Memory B cell (primary cell): ENCODE data around the gene EYS.
"Not testable (repeated sequence)": the region's sequence is repeated elsewhere in the genome, so short reads cannot be mapped to it uniquely, and the experiment has no call there.

Experiments
- ATAC-seq: fragments of 150-1000 bp; cut with Tn5 transposase; 2 replicates; pipeline ENCODE4 v1.10.0; 2021; ENCODE audit warnings: low read depth, mild to moderate bottlenecking, moderate library complexity
- DNase-seq, 2 donors: peaks; one replicate each; pipeline ENCODE4 v3.0.0; 2022; ENCODE audit warnings: low spot score in 2 of 2
- H3K27ac Mint-ChIP-seq: one replicate; pipeline ENCODE4 v1.8.0; 2022; ENCODE audit warnings: mild to moderate bottlenecking, moderate library complexity, mixed read lengths
- H3K27me3 Mint-ChIP-seq: one replicate; pipeline ENCODE4 v1.8.0; 2022; ENCODE audit warnings: mixed read lengths
- H3K36me3 Mint-ChIP-seq: one replicate; pipeline ENCODE4 v1.8.0; 2022; ENCODE audit warnings: mild to moderate bottlenecking, mixed read lengths
- H3K4me1 Mint-ChIP-seq: one replicate; pipeline ENCODE4 v1.8.0; 2022; ENCODE audit warnings: mixed read lengths
- H3K4me3 Mint-ChIP-seq: one replicate; pipeline ENCODE4 v1.8.0; 2022; ENCODE audit warnings: mild to moderate bottlenecking, moderate library complexity, mixed read lengths
- H3K9me3 Mint-ChIP-seq: one replicate; pipeline ENCODE4 v1.8.0; 2022; ENCODE audit warnings: mixed read lengths

The EYS gene

GRCh38 chr6:63774961-63775360, 1932.1 kb downstream of the EYS start:
- no peaks in the 10 kb centered on the region for H3K36me3 Mint-ChIP-seq
- no peak for DNase-seq
- H3K9me3 Mint-ChIP-seq = no peaks in the 10 kb centered on the region
- no peaks in the 10 kb centered on the region for H3K27me3 Mint-ChIP-seq
- H3K4me3 Mint-ChIP-seq = no peak overlapping the region
- no peak overlapping the region for H3K27ac Mint-ChIP-seq
- no peaks in the 10 kb centered on the region for H3K4me1 Mint-ChIP-seq
- no peak for ATAC-seq

DNA sequence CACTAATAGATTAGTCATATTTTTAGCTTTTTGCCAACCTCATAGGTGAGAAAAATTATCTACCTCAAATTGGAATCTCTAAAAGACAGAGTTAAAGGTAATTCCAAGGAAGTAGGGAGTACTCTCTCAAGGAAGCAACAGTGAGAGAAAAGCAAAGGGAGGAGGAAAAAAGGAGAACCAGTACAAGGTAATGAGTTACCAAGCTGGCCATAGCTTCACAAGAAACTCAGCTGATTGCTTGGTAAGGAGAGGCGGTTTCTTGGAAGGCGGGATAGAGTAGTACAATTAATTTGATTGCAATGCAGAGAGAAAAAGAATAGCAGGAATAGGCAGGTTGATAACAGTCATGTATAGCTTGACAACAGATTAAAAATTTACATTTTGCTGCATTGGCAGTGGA, 1933.8 kb downstream of the EYS start:
- DNase-seq (no peak), ATAC-seq (no peak)
- no peaks in the 10 kb centered on the region for H3K27me3 Mint-ChIP-seq
- H3K4me1 Mint-ChIP-seq = no peaks in the 10 kb centered on the region
- H3K9me3 Mint-ChIP-seq = no peaks in the 10 kb centered on the region
- no peak overlapping the region for H3K27ac Mint-ChIP-seq
- no peak overlapping the region for H3K4me3 Mint-ChIP-seq
- no peaks in the 10 kb centered on the region for H3K36me3 Mint-ChIP-seq

- DNase-seq = no peak
- peaks cover 2% of the 10 kb centered on the region for H3K27me3 Mint-ChIP-seq
- H3K4me1 Mint-ChIP-seq = no peaks in the 10 kb centered on the region
- no peak for ATAC-seq
- no peak overlapping the region for H3K27ac Mint-ChIP-seq
- H3K4me3 Mint-ChIP-seq = no peak overlapping the region
- peaks cover 1% of the 10 kb centered on the region for H3K9me3 Mint-ChIP-seq
- no peaks in the 10 kb centered on the region for H3K36me3 Mint-ChIP-seq
These were observed 1941.2 kb downstream of the EYS start for GRCh38 chr6:63765828-63766227.

- ATAC-seq = peak; percentile 27
- Mint-ChIP-seq H3K36me3 (no peaks in the 10 kb centered on the region), H3K27me3 (peaks cover 2% of the 10 kb centered on the region), H3K4me1 (no peaks in the 10 kb centered on the region), H3K4me3 (no peak overlapping the region), H3K9me3 (peaks cover 1% of the 10 kb centered on the region), H3K27ac (no peak overlapping the region)
- DNase-seq = peak in 1 of 2 donors; percentile 49
These were observed 1942.6 kb downstream of the EYS start for GRCh38 chr6:63764318-63764916.

- H3K4me1 Mint-ChIP-seq = no peaks in the 10 kb centered on the region
- H3K36me3 Mint-ChIP-seq = peaks cover 8% of the 10 kb centered on the region
- ATAC-seq = no peak
- no peaks in the 10 kb centered on the region for H3K27me3 Mint-ChIP-seq
- H3K4me3 Mint-ChIP-seq = no peak overlapping the region
- H3K9me3 Mint-ChIP-seq = peaks cover 2% of the 10 kb centered on the region
- H3K27ac Mint-ChIP-seq = no peak overlapping the region
- no peak for DNase-seq
These were observed 1946.8 kb downstream of the EYS start for GRCh38 chr6:63760199-63760598.

DNA sequence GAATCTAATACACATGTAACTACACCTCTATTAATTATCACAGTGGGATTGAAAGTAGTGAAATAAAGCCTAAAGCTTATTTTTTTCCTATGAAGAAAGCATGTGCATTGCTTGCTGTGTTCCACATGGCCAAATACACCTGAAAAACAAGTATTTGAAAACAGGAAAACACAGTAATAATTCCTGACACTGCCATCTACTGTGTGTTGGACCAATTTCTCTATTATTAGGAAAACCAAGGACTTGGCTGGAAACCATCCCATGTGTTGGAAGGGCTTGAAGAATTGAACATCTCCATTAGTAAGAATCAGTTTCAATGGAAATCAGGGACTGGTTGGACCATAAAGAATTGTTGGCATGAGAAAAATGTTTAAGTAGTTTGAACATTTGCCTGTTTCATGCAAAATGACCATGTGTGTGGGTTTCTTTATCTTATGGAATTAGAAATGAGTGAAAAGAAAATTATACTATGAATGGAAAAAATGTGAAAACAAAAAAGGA, 1947.4 kb downstream of the EYS start:
- Mint-ChIP-seq H3K27me3 (no peaks in the 10 kb centered on the region), H3K36me3 (peaks cover 8% of the 10 kb centered on the region), H3K9me3 (peaks cover 2% of the 10 kb centered on the region), H3K4me1 (no peaks in the 10 kb centered on the region), H3K27ac (no peak overlapping the region), H3K4me3 (no peak overlapping the region)
- DNase-seq (no peak), ATAC-seq (no peak)

DNA sequence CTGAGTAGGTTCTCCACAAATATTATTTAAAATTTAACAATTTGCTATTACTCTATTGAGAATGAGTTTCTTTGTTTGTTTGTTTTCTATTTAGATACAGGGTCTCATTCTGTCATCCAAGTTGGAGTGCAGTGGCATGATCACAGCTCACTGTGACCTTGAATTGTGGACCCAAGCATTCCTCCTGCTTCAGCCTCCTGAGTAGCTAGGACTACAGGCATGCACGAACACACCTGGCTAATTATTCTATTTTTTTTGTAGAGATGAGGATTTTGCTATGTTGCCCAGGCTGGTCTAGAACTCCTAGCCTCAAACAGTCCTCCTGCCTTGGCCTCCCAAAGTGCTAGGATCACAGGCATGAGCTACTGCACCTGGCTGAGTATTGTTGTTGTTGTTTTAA, 1949.2 kb downstream of the EYS start:
- H3K27ac Mint-ChIP-seq = no peak overlapping the region

GRCh38 chr6:63757275-63757674, 1949.8 kb downstream of the EYS start:
- not testable (repeated sequence) for H3K4me3 Mint-ChIP-seq, H3K4me1 Mint-ChIP-seq, H3K27ac Mint-ChIP-seq, H3K9me3 Mint-ChIP-seq, DNase-seq, H3K27me3 Mint-ChIP-seq, H3K36me3 Mint-ChIP-seq, ATAC-seq

More for the DNA sequence above, 1949.2 kb downstream of the EYS start:
- ATAC-seq (no peak), DNase-seq (no peak)
- peaks cover 9% of the 10 kb centered on the region for H3K36me3 Mint-ChIP-seq
- H3K9me3 Mint-ChIP-seq = peaks cover 2% of the 10 kb centered on the region
- H3K4me3 Mint-ChIP-seq = no peak overlapping the region
- H3K27me3 Mint-ChIP-seq = no peaks in the 10 kb centered on the region
- no peaks in the 10 kb centered on the region for H3K4me1 Mint-ChIP-seq

GRCh38 chr6:63750400-63750799, 1956.6 kb downstream of the EYS start:
- Mint-ChIP-seq H3K27me3 (peaks cover 1% of the 10 kb centered on the region), H3K4me3 (no peak overlapping the region), H3K27ac (no peak overlapping the region), H3K9me3 (peaks cover 8% of the 10 kb centered on the region), H3K4me1 (no peaks in the 10 kb centered on the region), H3K36me3 (peaks cover 11% of the 10 kb centered on the region)
- DNase-seq = no peak
- no peak for ATAC-seq

- no peaks in the 10 kb centered on the region for H3K4me1 Mint-ChIP-seq
- no peak overlapping the region for H3K27ac Mint-ChIP-seq
- H3K4me3 Mint-ChIP-seq = no peak overlapping the region
- H3K36me3 Mint-ChIP-seq = peaks cover 9% of the 10 kb centered on the region
- peaks cover 8% of the 10 kb centered on the region for H3K9me3 Mint-ChIP-seq
- DNase-seq (no peak), ATAC-seq (no peak)
- H3K27me3 Mint-ChIP-seq = peaks cover 1% of the 10 kb centered on the region
These were observed 1961.2 kb downstream of the EYS start for GRCh38 chr6:63745784-63746183.

DNA sequence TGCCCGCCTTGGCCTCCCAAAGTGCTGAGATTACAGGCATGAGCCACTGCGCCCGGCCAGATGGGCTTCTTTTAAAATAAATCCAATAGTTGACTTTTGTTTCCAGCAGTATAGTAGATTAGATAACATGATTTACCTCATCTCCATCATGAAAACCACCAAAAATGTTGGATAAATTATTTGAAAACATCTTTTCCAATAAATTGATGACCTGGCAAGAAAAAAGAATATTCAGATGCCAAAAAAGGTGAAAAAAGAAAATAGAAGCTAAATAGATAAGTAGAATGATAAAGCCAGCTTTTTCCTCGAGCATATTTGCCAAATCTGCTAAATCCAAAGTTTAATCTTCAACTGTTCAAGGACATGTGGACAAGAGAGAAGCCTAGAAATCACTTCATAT, 1962.2 kb downstream of the EYS start:
- ATAC-seq (no peak), DNase-seq (no peak)
- Mint-ChIP-seq H3K27me3 (peaks cover 1% of the 10 kb centered on the region), H3K4me3 (no peak overlapping the region), H3K4me1 (no peaks in the 10 kb centered on the region), H3K9me3 (peaks cover 11% of the 10 kb centered on the region), H3K36me3 (peaks cover 6% of the 10 kb centered on the region), H3K27ac (no peak overlapping the region)

DNA sequence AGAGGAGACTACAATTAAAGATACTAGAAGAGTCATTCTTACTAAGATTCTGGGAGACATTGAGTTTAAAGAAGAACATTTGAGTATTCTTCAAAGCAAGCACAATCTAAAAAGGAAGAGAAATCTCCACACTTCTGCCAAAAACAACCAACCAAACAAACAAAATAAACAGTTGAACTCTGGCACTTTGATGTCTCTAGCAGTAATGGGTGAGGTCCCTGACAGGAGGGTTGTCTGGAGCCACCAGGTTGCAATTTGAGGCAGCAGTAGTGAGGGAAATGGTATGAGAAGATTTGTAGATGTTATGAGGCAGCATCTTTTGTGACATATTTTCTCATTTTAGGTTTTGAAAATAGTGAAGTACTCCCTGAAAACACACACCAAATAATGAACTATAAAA, 1963.3 kb downstream of the EYS start:
- peaks cover 11% of the 10 kb centered on the region for H3K9me3 Mint-ChIP-seq
- H3K4me1 Mint-ChIP-seq = no peaks in the 10 kb centered on the region
- H3K36me3 Mint-ChIP-seq = peaks cover 3% of the 10 kb centered on the region
- H3K27ac Mint-ChIP-seq = no peak overlapping the region
- DNase-seq (no peak), ATAC-seq (no peak)
- peaks cover 1% of the 10 kb centered on the region for H3K27me3 Mint-ChIP-seq
- H3K4me3 Mint-ChIP-seq = no peak overlapping the region

DNA sequence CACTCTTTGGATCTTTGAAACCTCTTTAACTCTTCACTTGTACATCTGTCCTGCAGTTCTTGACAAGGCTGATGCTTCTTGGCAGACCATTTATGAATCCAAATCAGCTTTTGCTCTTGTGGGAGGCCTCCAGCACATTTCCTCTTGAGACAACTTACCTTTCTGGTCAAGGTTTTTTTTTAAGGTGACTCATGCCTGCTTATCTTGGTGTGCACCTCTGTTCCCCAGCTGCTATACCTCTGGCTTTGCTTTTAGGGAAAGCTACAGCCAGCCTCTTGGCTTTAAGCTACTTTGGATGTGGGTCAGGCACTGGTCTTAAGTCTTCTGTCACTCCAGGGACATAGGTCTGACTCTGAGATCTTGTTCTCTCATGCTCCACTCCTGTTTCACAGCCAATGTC, 1965.0 kb downstream of the EYS start:
- Mint-ChIP-seq H3K4me1 (no peaks in the 10 kb centered on the region), H3K27me3 (peaks cover 1% of the 10 kb centered on the region), H3K27ac (no peak overlapping the region), H3K4me3 (no peak overlapping the region), H3K9me3 (peaks cover 8% of the 10 kb centered on the region), H3K36me3 (peaks cover 3% of the 10 kb centered on the region)
- DNase-seq (no peak), ATAC-seq (no peak)

DNA sequence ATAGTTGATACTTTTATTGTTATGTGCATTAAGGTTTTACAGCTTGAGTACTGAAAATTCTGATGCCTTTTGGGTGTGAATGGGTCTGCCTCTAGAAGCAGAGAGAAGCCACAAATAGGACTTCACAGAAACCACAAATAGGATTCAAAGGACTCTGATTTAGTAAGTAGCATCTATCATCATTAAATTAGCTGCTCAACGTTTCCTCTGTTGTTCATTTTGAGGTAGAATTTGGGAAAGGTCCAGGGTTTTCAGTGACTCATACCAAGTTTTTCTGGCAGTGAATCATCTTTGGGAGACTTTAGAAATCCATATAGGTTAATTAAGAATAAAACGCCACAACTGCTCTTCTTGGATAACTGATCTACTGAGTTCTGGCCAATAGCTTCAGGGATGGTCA, 1966.3 kb downstream of the EYS start:
- Mint-ChIP-seq H3K27me3 (no peaks in the 10 kb centered on the region), H3K36me3 (no peaks in the 10 kb centered on the region), H3K4me3 (no peak overlapping the region), H3K4me1 (no peaks in the 10 kb centered on the region), H3K27ac (no peak overlapping the region), H3K9me3 (peaks cover 3% of the 10 kb centered on the region)
- DNase-seq (no peak), ATAC-seq (no peak)

GRCh38 chr6:63739094-63739687, 1967.8 kb downstream of the EYS start:
- Mint-ChIP-seq H3K4me3 (no peak overlapping the region), H3K4me1 (no peaks in the 10 kb centered on the region), H3K27me3 (no peaks in the 10 kb centered on the region), H3K9me3 (peaks cover 3% of the 10 kb centered on the region), H3K36me3 (no peaks in the 10 kb centered on the region), H3K27ac (no peak overlapping the region)
- ATAC-seq = no peak
- DNase-seq = no peak
